OCI-M2 (cell line): ENCODE results near the gene ABHD17B.
"Not testable (repeated sequence)": the region's sequence is repeated elsewhere in the genome, so short reads cannot be mapped to it uniquely, and the experiment has no call there.

ENCODE experiments used
- DNase-seq: peaks from one replicate; lab custom pipeline; 2025; ENCODE audit not compliant: unreplicated experiment; lab: John Stamatoyannopoulos, UW

The ABHD17B gene

GRCh38 chr9:71911061-71911907, at the start of gene ABHD17B, which contains the start of gene C9orf85:
TSS of gene ABHD17B (minus strand) at chr9:71911193. CDS start at chr9:71875080, 36,113 bp downstream.
TSS of gene C9orf85 (plus strand) at chr9:71911639. CDS start at chr9:71911735, 96 bp downstream.
- DNase-seq = peak; percentile 87

DNA sequence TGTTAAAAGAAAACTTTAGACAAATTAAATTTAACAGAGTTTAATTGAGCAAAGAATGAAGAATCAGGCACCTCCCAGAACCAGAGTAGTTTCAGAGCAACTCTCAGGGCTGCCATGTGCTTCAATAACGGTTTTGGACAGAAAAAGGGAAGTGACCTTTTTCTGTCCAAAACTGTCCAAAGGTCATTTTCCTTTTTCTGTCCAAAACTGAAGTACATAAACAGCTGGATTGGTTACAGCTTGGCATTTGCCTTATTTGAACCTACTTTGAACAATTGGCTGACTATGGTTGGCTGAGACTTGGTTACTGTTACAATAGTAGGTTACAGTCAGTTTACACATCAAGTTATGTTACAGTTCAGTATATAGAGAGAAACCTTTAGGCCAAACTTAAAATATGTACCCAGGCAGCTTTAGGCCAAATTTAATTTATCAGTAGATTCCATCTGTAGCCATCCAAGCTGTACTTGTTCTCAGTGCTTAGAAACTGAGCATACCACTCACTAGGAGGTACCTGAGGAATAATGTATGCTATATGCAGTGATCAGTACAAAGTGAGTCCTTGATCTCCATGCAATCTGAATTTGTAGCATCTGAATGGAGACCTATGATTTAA, 44.4 kb upstream of the ABHD17B start:
- DNase-seq = no peak

DNA sequence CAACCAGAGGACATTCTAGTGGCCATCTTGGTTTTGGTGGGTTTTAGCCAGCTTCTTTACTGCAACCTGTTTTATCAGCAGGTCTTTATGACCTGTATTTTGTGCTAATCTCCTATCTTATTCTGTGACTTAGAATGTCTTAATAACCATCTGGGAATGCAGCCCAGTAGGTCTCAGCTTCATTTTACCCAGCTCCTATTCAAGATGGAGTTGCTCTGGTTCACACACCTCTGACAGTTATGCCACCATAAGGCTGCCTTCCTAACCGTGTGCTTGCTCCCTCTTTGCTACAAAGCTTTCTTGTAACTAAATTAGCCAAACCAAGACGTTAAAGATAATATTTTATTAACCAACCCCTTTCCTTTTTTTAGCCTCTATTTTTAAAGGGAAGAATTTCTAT, 43.7 kb upstream of the ABHD17B start:
- DNase-seq = not testable (repeated sequence)

DNA sequence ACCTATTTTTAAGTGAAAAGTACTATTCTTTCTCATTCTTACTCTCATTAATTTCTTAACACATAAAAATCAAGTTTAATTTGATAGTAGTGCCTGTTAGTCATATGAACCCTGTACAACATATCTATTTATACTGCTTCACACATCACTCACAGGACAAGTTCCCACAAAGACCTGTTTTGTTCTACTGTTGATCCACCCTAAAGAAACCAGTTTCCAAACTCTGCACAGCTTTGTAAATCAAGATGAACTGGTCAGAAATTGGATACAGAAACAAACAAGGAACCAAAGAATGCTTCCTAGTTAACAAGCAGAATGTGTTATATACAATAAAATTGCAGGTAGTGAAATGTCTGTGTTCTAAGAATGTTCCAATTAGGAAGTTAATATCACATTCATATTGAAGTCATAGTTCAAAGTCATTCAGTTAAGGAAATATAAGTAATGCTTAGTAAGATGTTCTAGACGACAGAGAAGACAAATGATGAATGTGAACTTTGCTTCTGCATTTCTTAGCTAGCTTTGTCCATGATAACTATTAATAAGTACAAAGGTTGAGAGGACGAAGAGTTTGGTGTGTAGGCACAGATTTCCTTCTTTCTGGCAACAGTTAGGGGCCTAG, 33.9 kb upstream of the ABHD17B start:
- no peak for DNase-seq

DNA sequence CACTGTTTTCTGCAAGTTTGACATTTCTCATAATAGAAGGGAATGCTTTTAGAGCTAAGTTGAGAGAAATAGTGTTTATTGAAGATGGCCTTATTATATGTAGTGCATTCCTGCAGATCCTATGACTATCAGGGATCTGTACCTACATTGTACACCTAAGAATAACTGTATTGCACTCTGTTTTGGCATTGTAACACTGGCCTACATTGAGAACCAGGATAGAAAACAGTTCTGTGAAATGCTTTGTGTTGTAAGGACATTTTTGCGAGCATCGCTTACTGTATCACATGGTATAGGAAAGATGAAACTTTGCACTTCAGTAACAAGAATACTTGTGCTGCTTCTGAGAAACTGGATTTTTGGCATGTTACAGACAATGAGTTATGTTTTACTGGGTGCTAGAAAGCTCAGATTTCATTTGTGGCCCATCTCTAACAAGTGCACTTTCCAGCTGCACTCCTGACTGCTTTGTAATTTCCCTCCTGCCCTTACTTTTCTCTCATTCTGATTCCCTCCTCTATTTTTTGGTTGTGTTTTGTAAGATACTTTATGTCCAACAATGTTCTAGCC, 31.1 kb upstream of the ABHD17B start:
- DNase-seq = no peak

- DNase-seq = no peak
Measured at GRCh38 chr9:71941060-71941568, 30.1 kb upstream of the ABHD17B start.

GRCh38 chr9:71937898-71938297, 26.9 kb upstream of the ABHD17B start:
- DNase-seq = no peak

DNA sequence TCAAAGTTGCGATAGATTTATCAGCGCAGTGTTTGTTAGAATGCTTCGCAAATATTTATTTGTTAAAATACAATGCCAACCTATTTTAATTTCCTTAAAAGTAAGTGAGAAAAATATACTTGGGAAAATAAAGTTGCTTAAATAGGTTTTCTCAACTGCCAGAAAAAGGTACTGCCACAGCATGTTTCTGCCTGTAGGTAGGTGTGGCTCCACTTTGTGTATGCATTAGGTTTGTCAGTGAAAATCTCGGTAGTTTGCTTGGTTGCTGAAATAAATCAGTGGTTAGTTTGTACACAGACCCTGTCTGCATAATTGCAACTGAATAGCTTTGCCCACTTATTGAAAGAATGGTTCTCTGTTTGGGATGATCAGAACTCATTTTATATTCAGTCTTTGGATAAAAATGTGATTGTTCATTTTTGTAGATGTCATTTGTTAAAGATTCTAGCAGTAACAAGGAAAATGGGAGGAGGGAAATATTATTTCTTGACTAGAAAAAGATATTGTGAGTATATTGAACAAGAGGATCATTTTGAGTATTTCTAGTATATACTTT, 26.2 kb upstream of the ABHD17B start:
- no peak for DNase-seq

- no peak for DNase-seq
Measured at GRCh38 chr9:71936066-71936465, 25.1 kb upstream of the ABHD17B start.

- no peak for DNase-seq
Measured at GRCh38 chr9:71931166-71931565, 20.2 kb upstream of the ABHD17B start.

GRCh38 chr9:71929791-71930440, 18.9 kb upstream of the ABHD17B start:
- DNase-seq = no peak

- no peak for DNase-seq
Measured at GRCh38 chr9:71929223-71929622, 18.2 kb upstream of the ABHD17B start.

GRCh38 chr9:71928806-71929205, 17.8 kb upstream of the ABHD17B start:
- no peak for DNase-seq

GRCh38 chr9:71928376-71928775, 17.4 kb upstream of the ABHD17B start:
- no peak for DNase-seq

- DNase-seq = no peak
Measured at GRCh38 chr9:71925834-71926233, 14.8 kb upstream of the ABHD17B start.

DNA sequence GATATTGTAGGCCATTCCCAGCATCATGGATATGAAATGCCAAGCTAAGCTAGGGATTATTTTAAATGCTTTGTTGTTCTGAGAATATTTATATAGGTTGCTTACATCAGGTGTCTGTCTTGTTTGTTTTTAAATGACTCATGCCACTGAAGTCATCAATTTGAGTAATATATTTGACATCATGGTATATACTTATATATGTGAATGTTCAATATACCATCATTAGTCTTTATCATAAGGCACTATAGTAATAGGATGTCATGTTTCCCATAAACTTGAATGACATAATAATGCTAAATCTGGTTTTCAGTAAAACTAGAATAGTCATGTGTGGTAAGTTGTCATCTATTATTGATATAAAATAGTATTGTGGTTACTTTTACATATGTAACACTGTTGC, 13.6 kb upstream of the ABHD17B start:
- DNase-seq = no peak

DNA sequence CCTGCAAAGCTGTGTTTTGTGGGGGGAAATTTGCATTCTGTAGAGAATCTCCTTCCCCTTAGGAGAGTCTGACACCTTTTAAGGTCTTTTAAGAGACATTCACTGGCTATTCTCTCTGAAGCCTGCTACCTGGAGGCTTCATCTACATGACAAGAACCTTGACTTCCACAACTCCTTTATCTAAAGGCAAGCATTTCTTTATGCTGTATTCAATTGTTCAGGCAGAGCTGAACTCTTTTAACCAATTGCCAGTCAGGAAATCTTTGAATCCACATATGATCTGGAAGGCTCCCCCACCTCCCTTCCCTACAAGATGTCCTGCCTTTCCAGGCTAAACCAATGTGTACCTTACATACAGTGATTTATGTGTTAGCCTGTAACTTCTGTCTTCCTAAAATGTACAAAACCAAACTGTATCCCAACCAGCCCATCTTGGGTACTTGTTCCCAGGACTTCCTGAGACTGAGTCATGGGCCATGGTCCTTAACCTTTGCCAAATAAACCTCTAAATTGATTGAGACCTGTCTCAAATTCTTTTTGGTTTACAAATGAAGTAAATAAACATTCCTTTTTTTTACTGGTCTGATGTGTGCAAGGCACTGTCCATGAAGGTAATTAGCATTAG, 10.3 kb upstream of the ABHD17B start:
- DNase-seq = no peak

GRCh38 chr9:71920456-71921189, 9.6 kb upstream of the ABHD17B start:
- no peak for DNase-seq

- no peak for DNase-seq
Measured at GRCh38 chr9:71918419-71918818, 7.4 kb upstream of the ABHD17B start.
